Smooth muscle cell of trachea (primary cell): ENCODE results near the gene PRSS27. TPM values are rescaled to one million over a fixed set of nuclear protein-coding genes. Genes with fewer than 3 reads are reported as not detected.

Source experiments
- total RNA-seq: library from RNA; depleted of rRNA; stranded (reverse); fragments of >200 nt; gene quantifications from 2 replicates; pipeline ENCODE4 v1.2.1, GENCODE V29; 2014

The PRSS27 gene
- 0.58 and 1.3 TPM in 2 replicates for total RNA-seq

DNA sequence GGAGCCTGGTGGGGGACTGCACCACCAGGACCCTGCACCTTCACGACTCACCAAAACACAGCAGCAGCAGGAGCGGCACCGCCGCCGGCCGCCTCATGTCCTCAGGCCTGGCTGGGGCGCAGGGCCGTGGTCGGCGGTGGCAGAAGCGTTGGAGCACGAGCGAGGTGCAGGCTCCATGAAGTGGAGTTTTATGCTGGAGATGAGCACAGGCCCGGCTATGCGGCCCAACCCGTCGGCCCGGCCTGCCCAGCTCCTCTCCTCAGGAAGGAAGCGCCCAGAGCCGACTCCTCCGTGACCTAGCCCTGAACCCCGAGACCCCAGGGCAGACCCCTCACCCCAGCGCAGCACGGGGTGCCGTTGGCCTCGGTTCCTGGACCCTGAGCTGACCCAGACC is at the start of gene PRSS27:
Gene PRSS27 (minus strand): TSS at position 161 of the 394 bp plus-strand sequence. CDS start 64 bp downstream, at position 97.

GRCh38 chr16:2752035-2752849 is 32.2 kb upstream of the PRSS27 start, which contains the start of gene SRRM2:
Gene SRRM2 (plus strand): TSS chr16:2752638. CDS start chr16:2756365, 3,727 bp downstream.

DNA sequence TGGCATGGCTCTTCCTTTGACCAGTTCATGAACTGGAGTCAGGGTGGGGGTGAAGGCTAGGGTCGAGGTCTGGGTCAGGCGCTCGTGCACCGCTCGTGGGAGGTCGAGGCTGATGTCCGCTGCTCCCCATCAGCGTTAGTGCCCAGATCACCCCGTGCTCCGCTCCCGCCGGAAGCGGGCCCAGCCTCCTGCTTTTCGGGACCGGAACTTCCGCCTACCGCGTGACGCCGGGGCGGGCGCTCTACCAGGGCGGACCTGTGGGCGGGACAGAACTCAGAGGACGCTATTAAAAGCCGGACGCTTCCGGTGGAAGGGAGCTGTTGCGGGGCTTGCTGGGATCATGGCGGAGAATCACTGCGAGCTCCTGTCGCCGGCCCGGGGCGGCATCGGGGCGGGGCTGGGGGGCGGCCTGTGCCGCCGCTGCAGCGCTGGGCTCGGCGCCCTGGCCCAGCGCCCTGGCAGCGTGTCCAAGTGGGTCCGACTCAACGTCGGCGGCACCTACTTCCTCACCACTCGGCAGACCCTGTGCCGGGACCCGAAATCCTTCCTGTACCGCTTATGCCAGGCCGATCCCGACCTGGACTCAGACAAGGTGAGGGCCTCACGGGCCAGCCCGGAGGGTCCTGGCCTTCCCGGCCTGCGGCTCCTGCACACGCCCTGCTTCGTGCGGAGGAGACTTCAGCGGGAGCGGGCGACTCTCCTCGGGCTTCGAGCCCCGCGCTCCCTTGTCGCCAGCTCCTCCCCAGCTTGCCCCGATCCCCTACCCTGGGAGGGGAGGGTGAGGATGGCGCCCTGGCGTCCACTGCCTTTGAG is 37.6 kb downstream of the PRSS27 start, which contains the start of gene KCTD5:
Gene KCTD5 (plus strand): TSS at position 315 of the 813 bp plus-strand sequence. CDS start 26 bp downstream, at position 341.

Other genes with a start within 250 kb of the PRSS27 start
- 1.5 and 5.3 TPM in 2 replicates for gene NTN3, start 248.9 kb downstream of the PRSS27 start, total RNA-seq
- 16.9 and 23.3 TPM in 2 replicates for gene TBC1D24, start 245.1 kb downstream of the PRSS27 start, total RNA-seq
- 14.1 TPM in 2 replicates for gene ATP6V0C, start 206.3 kb downstream of the PRSS27 start, total RNA-seq
- gene AMDHD2, start 199.9 kb downstream of the PRSS27 start, total RNA-seq, result 75.0 and 116 TPM in 2 replicates
- gene CEMP1, start 188.8 kb downstream of the PRSS27 start, total RNA-seq, result 0.66 TPM in 1 of 2 replicates, not detected in the other
- gene PDPK1, start 182.2 kb downstream of the PRSS27 start, total RNA-seq, result 19.9 and 28.1 TPM in 2 replicates
- gene KCTD5, start 37.7 kb downstream of the PRSS27 start, total RNA-seq, result 17.6 and 25.6 TPM in 2 replicates
- gene SRRM2, start 32.4 kb upstream of the PRSS27 start, total RNA-seq, result 71.9 and 83.0 TPM in 2 replicates
- gene ELOB, start 57.1 kb upstream of the PRSS27 start, total RNA-seq, result 303 and 308 TPM in 2 replicates
- gene PRSS33, start 67.3 kb upstream of the PRSS27 start, total RNA-seq, result not detected in 2 replicates
- not detected in 2 replicates for gene PRSS41, start 78.2 kb upstream of the PRSS27 start, total RNA-seq
- 0.44 and 2.0 TPM in 2 replicates for gene PRSS21, start 97.0 kb upstream of the PRSS27 start, total RNA-seq
- gene ZG16B, start 110.1 kb upstream of the PRSS27 start, total RNA-seq, result not detected in 2 replicates
- not detected in 2 replicates for gene PRSS22, start 137.9 kb upstream of the PRSS27 start, total RNA-seq
- gene FLYWCH2, start 163.0 kb upstream of the PRSS27 start, total RNA-seq, result 73.9 and 77.1 TPM in 2 replicates
- gene FLYWCH1, start 191.7 kb upstream of the PRSS27 start, total RNA-seq, result 46.4 and 77.6 TPM in 2 replicates
- gene KREMEN2, start 244.1 kb upstream of the PRSS27 start, total RNA-seq, result 0.17 TPM in 1 of 2 replicates, not detected in the other
- gene PAQR4, start 249.1 kb upstream of the PRSS27 start, total RNA-seq, result 2.5 and 6.5 TPM in 2 replicates